SHP77 treated with DMSO at 0.1 percent for 48 hours (cell line): ENCODE data around the gene CNNM1.

Source experiments
- DNase-seq: peaks from one replicate; lab custom pipeline; 2025; lab: John Stamatoyannopoulos, UW

The CNNM1 gene

DNA sequence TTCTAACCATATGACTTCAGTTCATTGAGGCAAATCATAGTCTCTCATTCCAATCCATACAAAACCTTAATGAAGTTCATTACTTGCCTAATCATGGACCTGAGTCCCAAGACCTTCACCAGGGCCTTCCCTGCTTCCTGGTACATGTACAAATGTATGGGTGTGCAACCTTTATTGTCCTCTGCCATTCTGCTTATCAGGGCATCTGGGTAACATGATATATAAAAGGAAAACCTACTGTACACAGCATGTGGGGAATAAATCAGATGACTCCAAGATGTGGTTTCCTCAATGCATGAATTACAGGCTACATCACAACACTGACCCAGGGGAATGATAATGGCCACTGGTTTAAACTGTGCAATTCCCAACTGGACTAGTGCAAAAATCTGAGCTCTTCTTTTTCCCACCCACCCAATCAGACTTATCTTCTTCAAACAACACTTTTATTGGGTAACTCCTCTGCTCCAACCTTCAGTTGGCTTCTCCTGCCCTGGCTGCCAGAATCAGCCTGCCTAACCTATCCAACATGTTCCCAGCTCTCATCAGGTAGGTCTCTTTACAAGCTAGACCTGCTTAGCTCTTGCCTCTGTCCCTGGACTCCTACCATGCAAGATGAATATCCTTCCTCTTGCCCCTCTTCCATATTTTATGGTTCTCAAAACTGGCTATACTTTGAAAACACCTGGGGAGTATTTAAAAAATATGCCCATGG lies 89.9 kb downstream of the CNNM1 start:
- DNase-seq: no peak

- no peak for DNase-seq
These were observed 90.5 kb downstream of the CNNM1 start for GRCh38 chr10:99419688-99420087.

GRCh38 chr10:99421233-99421739 lies 92.1 kb downstream of the CNNM1 start:
- DNase-seq: no peak

- no peak for DNase-seq
These were observed 93.5 kb downstream of the CNNM1 start for GRCh38 chr10:99422529-99423096.

GRCh38 chr10:99424656-99425055 lies 95.5 kb downstream of the CNNM1 start:
- DNase-seq: no peak

DNA sequence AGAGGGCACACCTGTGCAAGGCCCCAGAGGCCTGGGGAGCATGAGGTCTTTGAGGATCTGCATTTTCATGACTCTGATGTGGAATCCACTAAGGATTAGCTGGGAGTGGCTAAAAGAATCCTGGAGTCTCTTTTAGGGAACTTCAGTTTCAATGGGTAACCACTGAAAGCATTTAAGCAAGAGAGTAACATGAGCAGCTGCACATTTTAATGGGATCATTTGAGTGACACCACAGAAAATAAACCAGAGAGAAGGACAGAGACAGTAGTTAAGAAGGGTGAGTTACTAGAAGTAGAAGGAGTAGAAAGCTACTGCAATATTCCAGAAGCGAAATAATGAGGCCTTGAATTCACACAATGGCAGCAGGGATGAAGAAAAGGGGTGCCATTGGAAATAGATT lies 96.0 kb downstream of the CNNM1 start:
- no peak for DNase-seq

DNA sequence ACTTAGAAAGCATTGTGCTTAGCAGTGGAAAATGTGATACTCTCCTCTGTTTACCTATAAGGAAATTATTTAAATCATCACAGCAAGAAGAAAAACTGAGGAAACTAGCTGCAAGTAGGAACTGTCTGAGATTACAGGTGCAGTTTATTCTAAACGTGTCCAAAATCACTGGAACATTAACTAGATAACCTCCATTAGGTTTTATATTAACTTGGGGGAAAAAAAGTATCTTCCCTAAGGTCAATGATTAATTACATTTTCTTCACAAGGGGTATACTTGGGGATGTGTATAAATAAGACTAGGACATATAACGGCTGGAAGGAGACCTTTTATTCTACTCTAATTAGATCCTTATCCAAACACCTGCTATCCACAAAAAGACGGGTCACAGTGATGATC lies 97.5 kb downstream of the CNNM1 start:
- no peak for DNase-seq

DNA sequence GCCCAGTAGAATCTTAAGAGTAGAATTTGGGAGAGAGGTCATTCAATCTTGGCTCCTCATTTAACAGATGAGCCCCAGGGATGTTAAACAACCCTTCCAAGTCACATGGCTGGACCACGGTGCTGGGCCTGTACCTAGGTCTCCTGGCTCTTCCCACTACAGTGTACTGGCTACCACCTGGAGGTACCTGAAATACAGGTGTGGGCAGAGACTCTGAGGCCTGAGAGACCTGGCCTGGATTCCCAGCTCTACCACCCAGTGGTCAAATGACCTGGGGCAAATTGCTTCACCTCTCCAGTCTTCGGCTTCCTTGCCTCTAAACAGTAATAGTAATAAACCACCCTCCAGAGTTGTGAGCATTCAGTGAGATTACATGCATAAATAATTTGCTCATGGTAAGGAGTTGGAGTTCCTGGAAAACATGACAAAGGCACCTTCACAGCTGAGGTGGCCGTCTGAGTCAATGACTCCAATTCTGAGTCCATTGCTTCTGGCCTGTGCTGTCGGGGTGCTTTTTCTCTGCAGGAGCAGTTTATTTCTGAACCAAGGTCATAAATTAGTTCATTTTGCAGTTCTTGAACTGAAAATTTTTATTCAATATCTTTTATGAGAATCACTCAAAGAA lies 98.5 kb downstream of the CNNM1 start:
- no peak for DNase-seq

- DNase-seq: no peak
These were observed 100.5 kb downstream of the CNNM1 start for GRCh38 chr10:99429517-99430095.

GRCh38 chr10:99430116-99430450 lies 100.9 kb downstream of the CNNM1 start:
- no peak for DNase-seq

DNA sequence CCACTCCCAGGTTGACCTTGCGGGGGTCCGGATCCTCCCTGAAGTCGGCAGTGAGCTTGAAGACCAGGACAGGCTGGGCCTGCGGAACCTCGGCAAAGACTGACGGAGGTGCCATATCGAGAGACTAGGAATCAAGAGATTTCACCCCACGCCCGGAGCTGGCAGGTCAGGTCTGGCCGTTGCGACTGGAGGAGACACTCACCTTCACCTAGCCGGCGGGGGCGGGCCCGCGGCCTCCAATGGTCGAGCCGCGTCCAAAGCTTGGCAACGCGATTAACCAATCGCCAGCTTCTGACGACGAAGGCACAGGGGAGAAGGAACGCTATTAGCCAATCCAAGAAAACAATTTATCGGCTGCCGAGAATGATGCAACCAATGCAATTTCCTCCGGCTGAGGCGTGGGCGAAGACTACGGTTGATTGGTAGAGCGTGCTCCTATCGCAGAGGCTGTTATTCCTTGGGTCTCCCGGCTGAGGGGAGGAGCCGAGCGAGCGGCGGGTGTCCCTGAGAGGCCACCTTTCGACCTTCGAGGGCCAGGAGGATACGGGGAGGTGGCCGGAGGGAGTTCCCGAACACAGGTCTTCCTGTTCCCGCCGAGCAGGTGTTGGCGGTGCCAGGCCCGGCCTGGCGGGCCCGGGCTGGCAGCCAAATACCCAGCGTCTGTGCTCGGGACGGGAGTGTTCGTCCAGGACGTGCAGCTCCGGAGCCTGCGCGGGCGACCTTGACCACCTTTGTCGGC lies 101.5 kb downstream of the CNNM1 start, which contains the start of gene GOT1:
Gene GOT1, minus strand, starts transcription at position 174 of the 739 bp plus-strand sequence. Its CDS starts 59 bp downstream, at position 115.
- DNase-seq: peak; percentile 99

GRCh38 chr10:99431190-99431760 lies 102.1 kb downstream of the CNNM1 start:
- DNase-seq: peak; percentile 13

GRCh38 chr10:99432047-99432446 lies 102.9 kb downstream of the CNNM1 start:
- no peak for DNase-seq

- DNase-seq: no peak
These were observed 103.7 kb downstream of the CNNM1 start for GRCh38 chr10:99432881-99433280.

- DNase-seq: no peak
These were observed 104.3 kb downstream of the CNNM1 start for GRCh38 chr10:99433378-99434020.

- peak; percentile 48 for DNase-seq
These were observed 107.0 kb downstream of the CNNM1 start for GRCh38 chr10:99435986-99436638.

- no peak for DNase-seq
These were observed 109.7 kb downstream of the CNNM1 start for GRCh38 chr10:99438890-99439289.

- no peak for DNase-seq
These were observed 113.2 kb downstream of the CNNM1 start for GRCh38 chr10:99442394-99442793.

DNA sequence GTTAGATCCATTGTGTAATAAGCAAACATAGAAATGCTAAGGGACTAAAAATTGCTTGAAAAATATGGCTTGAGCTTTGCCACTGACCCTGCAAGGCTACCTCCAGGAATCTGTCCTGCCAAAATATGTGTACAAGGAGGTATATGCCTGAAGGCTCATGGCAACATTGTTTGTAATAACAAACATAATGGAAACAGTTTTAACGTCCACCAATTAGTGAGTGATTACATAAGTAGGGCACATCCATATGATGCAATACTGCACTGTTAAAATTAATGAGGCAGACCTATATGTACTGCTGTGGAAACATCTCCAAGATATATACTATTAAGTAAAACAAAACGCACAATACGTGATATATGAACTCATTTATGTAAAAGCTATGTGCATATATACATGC lies 114.3 kb downstream of the CNNM1 start:
- DNase-seq: no peak
